Chondrocyte (in vitro differentiated cells): ENCODE data around the gene PFKFB1. TPM values are rescaled to one million over a fixed set of nuclear protein-coding genes. Genes with fewer than 3 reads are reported as not detected.
A peak's percentile ranks its signal among the peaks of the same experiment; 100 is the strongest.

Source experiments
- DNase-seq: peaks from one replicate; pipeline ENCODE4 v3.0.0; 2021; ENCODE audit warnings: mixed read lengths, low spot score
- H3K27ac Mint-ChIP-seq: one replicate; pipeline ENCODE4 v1.8.0; 2021; ENCODE audit warnings: mild to moderate bottlenecking, moderate library complexity, mixed read lengths; ENCODE audit not compliant: unreplicated experiment
- H3K27me3 Mint-ChIP-seq: 2 replicates; pipeline ENCODE4 v1.8.0; 2021; ENCODE audit warnings: low read depth, mixed read lengths
- H3K36me3 Mint-ChIP-seq: 2 replicates; pipeline ENCODE4 v1.8.0; 2021; ENCODE audit warnings: low read depth, mixed read lengths
- H3K4me1 Mint-ChIP-seq: 2 replicates; pipeline ENCODE4 v1.8.0; 2021; ENCODE audit warnings: low read depth, mild to moderate bottlenecking, mixed read lengths
- H3K4me3 Mint-ChIP-seq: one replicate; pipeline ENCODE4 v1.8.0; 2021; ENCODE audit warnings: mild to moderate bottlenecking, moderate library complexity, mixed read lengths; ENCODE audit not compliant: unreplicated experiment
- H3K9me3 Mint-ChIP-seq: 2 replicates; pipeline ENCODE4 v1.8.0; 2021; ENCODE audit warnings: low read depth, mixed read lengths
- CTCF ChIP-seq: fragments of 200-600 bp; sonication (generic); IDR thresholded peaks from 2 replicates; pipeline ENCODE4 v1.5.0; 2021; ENCODE audit warnings: antibody characterized with exemption, mild to moderate bottlenecking, moderate library complexity
- total RNA-seq: library from RNA; stranded (reverse); gene quantifications from 3 replicates; pipeline ENCODE4 v1.2.1, GENCODE V29; 2021

PFKFB1 gene
- total RNA-seq, 1 donor from 2014 or later, result 0.25 TPM

GRCh38 chrX:54928876-54929275 is 65.1 kb downstream of the PFKFB1 start:
- peaks cover 37% of the 10 kb centered on the region for H3K36me3 Mint-ChIP-seq

GRCh38 chrX:54926978-54927377 is 67.0 kb downstream of the PFKFB1 start:
- TF ChIP-seq CTCF, result no peak
- no peaks in the 10 kb centered on the region for H3K27me3 Mint-ChIP-seq
- H3K9me3 Mint-ChIP-seq, result peaks cover 9% of the 10 kb centered on the region

More at GRCh38 chrX:54928876-54929275, 65.1 kb downstream of the PFKFB1 start:
- no peak for TF ChIP-seq CTCF
- H3K27ac Mint-ChIP-seq, result no peak overlapping the region
- H3K9me3 Mint-ChIP-seq, result peaks cover 10% of the 10 kb centered on the region
- no peaks in the 10 kb centered on the region for H3K4me1 Mint-ChIP-seq
- H3K4me3 Mint-ChIP-seq, result no peak overlapping the region
- H3K27me3 Mint-ChIP-seq, result no peaks in the 10 kb centered on the region
- no peak for DNase-seq

GRCh38 chrX:54923376-54923775 is 70.6 kb downstream of the PFKFB1 start:
- DNase-seq, result no peak
- H3K27ac Mint-ChIP-seq, result no peak overlapping the region
- H3K27me3 Mint-ChIP-seq, result no peaks in the 10 kb centered on the region
- TF ChIP-seq CTCF, result no peak
- H3K4me3 Mint-ChIP-seq, result no peak overlapping the region
- H3K4me1 Mint-ChIP-seq, result peaks cover 8% of the 10 kb centered on the region
- H3K36me3 Mint-ChIP-seq, result peaks cover 20% of the 10 kb centered on the region
- H3K9me3 Mint-ChIP-seq, result peaks cover 5% of the 10 kb centered on the region

More at GRCh38 chrX:54926978-54927377, 67.0 kb downstream of the PFKFB1 start:
- peaks cover 34% of the 10 kb centered on the region for H3K36me3 Mint-ChIP-seq
- H3K4me3 Mint-ChIP-seq, result no peak overlapping the region
- H3K4me1 Mint-ChIP-seq, result peaks cover 4% of the 10 kb centered on the region
- no peak for DNase-seq
- H3K27ac Mint-ChIP-seq, result no peak overlapping the region

GRCh38 chrX:54922547-54922946 is 71.4 kb downstream of the PFKFB1 start:
- Mint-ChIP-seq H3K27me3 (no peaks in the 10 kb centered on the region), H3K4me3 (no peak overlapping the region), H3K9me3 (peaks cover 5% of the 10 kb centered on the region), H3K36me3 (peaks cover 15% of the 10 kb centered on the region), H3K4me1 (peaks cover 8% of the 10 kb centered on the region), H3K27ac (no peak overlapping the region)
- no peak for DNase-seq
- no peak for TF ChIP-seq CTCF

- no peak for TF ChIP-seq CTCF
- Mint-ChIP-seq H3K27ac (peak overlapping the region; percentile 76), H3K4me3 (peak overlapping the region; percentile 88), H3K4me1 (peaks cover 8% of the 10 kb centered on the region), H3K27me3 (no peaks in the 10 kb centered on the region), H3K36me3 (peaks cover 10% of the 10 kb centered on the region), H3K9me3 (peaks cover 6% of the 10 kb centered on the region)
- DNase-seq, result no peak
Observed at GRCh38 chrX:54921427-54922021, 72.5 kb downstream of the PFKFB1 start.
